SK-MEL-5 (cell line): ENCODE results near the gene TXNDC9. TPM values are rescaled to one million over a fixed set of nuclear protein-coding genes. Genes with fewer than 3 reads are reported as not detected.
"Not testable (repeated sequence)": the region's sequence is repeated elsewhere in the genome, so short reads cannot be mapped to it uniquely, and the experiment has no call there.

ENCODE experiments used
- DNase-seq: peaks from one replicate; pipeline ENCODE4 v3.0.0-alpha.2; 2016; ENCODE audit warnings: low read depth, low spot score
- in situ Hi-C: cut with HindIII; loops from 2 replicates; pipeline ENCODE4 v1.10.0; 2016; ENCODE audit warnings: low sequenced_read_pairs, high pct_unique_total_duplicates, low pct_unique_long_range_greater_than_20kb
- total RNA-seq: library from RNA; depleted of rRNA; stranded (reverse); fragments of >200 nt; shearing (Covaris generic); gene quantifications from 2 replicates; pipeline ENCODE4 v1.2.3, GENCODE V29; 2014

Gene TXNDC9
- total RNA-seq, 1 experiment from 2014 or later: 71.9 TPM

GRCh38 chr2:99338029-99338585, 2.0 kb upstream of the TXNDC9 start:
- in situ Hi-C loops: no loop called here
- peak; percentile 2 for DNase-seq

- in situ Hi-C loops: no loop called here
- peak; percentile 96 for DNase-seq
These were observed 1.2 kb upstream of the TXNDC9 start, which contains the start of gene EIF5B for GRCh38 chr2:99337113-99338028. Gene EIF5B, plus strand, starts transcription at chr2:99337389. Its CDS starts 166 bp downstream, at chr2:99337555.

- in situ Hi-C loops: no loop called here
- no peak for DNase-seq
These were observed 625 bp upstream of the TXNDC9 start for GRCh38 chr2:99336804-99337112.

- no peak for DNase-seq
- in situ Hi-C loops: no loop called here
These were observed 10.7 kb downstream of the TXNDC9 start for GRCh38 chr2:99325384-99325783.

GRCh38 chr2:99317873-99318200, 18.3 kb downstream of the TXNDC9 start:
- DNase-seq, in situ Hi-C loops: not testable (repeated sequence)

GRCh38 chr2:99317161-99317872, 18.8 kb downstream of the TXNDC9 start:
- in situ Hi-C loops: no loop called here
- DNase-seq: no peak

DNA sequence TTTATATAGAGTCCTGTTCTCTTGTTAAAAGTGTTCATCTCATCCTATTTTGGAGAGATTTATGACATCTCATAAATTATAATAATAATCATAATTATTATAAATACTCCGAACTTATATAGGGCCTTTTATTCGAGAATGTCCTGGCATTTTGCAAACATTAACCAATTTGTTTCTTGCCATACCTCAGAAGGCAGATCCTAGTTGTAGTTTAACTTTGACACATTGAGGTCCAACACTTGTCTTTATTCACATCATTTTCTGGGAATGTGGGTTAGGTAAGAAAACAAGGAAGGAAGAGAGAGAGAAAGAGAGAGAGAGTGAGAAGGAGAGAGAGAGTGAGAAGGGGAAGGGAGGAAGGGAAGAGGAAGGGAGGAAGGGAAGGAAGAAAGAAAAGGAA, 35.0 kb downstream of the TXNDC9 start, which contains the start of gene LYG1:
Gene LYG1, minus strand, starts transcription at position 101 of the 400 bp plus-strand sequence. CDS start 5,527 bp downstream, outside the sequence.
- DNase-seq, in situ Hi-C loops: not testable (repeated sequence)

- no peak for DNase-seq
- in situ Hi-C loops: no loop called here
These were observed 36.6 kb downstream of the TXNDC9 start for GRCh38 chr2:99299580-99299979.

DNA sequence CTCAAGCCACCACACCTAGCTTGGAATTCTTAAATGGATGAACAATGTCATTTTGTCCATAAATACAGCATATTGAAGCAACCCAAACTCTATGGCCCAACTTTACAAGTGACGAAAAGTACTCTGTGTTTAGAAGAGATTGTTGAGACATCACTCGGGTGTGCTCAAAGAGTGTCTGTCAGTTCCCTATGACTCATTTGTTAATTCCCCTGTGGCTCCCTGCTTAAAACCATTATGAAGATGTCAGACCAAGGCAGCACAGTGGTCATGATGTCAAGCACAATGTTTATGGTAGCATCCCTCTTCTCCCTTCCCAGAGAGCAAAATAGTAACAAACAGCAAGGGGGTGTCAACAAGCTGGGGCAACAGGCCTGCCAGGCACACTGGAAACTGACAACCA, 38.1 kb downstream of the TXNDC9 start:
- in situ Hi-C loops: no loop called here
- no peak for DNase-seq

DNA sequence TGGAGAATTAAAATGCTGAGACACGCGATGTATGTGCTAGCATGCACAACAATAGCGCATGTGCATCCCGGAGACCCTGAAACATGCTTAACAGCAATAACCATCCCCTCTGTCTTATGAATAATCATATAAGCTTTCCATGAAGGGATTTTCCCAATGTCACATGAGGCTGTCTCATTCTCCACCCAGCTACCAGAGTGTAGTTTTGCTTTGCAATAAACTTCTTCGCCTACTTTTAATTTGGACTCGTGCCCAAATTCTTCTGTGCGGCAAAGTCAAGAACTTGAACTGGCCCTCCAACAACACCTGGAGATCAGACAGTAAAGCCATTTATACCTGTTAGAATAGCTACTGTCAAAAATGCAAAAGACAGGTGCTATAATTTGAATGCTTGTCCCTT, 50.6 kb downstream of the TXNDC9 start:
- in situ Hi-C loops: no loop called here
- no peak for DNase-seq

GRCh38 chr2:99279969-99280695, 56.0 kb downstream of the TXNDC9 start:
- in situ Hi-C loops: no loop called here
- DNase-seq: no peak

DNA sequence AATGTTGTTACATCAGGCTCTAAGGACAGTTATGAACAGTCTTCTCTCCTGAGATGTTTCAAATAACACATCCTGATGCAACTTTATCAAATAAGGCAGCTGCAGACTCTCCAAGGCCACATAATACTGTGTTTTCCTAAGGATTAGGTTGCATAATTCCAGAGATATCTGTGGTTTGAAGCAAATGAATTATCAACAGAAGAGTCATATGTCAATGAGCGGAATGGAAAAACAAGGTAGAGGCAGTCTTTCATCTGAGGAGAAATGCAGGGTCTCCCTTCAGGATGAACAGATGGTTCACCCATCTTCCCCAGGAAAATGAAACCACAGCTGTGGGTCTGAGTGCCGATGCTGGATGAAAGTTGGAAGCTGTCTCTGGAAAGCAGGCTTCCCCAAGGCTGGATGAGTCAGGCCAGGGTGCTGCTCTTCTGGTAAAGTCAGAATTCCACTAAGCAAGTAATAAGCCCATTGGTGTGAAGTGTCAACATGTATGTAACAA, 57.3 kb downstream of the TXNDC9 start:
- in situ Hi-C loops: no loop called here
- DNase-seq: no peak

DNA sequence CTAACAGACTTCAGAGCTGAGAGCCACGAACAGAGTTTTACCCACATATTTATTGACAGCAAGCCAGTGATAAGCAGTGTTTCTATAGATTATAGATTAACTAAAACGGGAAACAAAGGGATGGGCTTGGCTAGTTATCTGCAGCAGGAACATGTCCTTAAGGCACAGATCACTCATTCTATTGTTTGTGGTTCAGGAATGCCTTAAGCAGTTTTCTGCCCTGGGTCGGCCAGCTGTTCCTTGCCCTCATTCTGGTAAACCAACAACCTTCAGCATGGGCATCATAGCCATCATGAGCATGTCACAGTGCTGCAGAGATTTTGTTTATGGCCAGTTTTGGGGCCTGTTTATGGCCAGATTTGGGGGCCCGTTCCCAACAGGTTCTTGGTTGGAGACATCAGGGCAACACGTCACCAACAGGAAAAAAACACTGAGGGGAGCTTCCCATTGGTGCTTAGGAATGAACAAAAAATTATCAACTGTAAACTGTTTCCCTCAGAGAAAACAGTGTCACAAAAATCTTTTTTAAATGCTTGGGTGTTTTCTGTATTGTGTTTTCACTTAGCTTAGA, 57.9 kb downstream of the TXNDC9 start:
- DNase-seq, in situ Hi-C loops: not testable (repeated sequence)

DNA sequence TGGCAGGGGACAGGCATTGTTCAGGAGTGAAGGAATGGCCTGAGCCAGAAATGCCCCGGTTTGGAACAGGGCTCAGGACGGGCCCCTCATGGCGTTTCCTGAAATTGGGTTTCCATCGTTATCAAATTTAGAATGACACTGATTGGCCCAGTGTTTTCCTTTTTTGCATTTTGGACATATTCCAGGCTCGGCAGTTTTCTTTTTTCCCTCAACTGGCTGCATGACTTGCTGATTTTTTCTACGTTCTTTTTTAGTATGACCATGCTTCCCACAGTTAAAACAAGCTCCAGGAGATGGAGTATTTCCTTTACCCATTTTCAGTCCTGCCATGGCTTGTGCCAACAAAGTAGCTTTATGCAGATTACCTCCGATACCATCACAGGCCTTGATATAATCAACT, 60.3 kb downstream of the TXNDC9 start:
- DNase-seq: no peak
- in situ Hi-C loops: no loop called here
